Left forelimb (tissue), 1 donor: Measurements from ENCODE around the gene STARD7.
A peak's percentile ranks its signal among the peaks of the same experiment; 100 is the strongest.
"Not testable (repeated sequence)": the region's sequence is repeated elsewhere in the genome, so short reads cannot be mapped to it uniquely, and the experiment has no call there.

Experiments
- DNase-seq: peaks from one replicate; pipeline ENCODE4 v3.0.0-alpha.2; 2018; ENCODE audit warnings: low spot score

STARD7 gene

DNA sequence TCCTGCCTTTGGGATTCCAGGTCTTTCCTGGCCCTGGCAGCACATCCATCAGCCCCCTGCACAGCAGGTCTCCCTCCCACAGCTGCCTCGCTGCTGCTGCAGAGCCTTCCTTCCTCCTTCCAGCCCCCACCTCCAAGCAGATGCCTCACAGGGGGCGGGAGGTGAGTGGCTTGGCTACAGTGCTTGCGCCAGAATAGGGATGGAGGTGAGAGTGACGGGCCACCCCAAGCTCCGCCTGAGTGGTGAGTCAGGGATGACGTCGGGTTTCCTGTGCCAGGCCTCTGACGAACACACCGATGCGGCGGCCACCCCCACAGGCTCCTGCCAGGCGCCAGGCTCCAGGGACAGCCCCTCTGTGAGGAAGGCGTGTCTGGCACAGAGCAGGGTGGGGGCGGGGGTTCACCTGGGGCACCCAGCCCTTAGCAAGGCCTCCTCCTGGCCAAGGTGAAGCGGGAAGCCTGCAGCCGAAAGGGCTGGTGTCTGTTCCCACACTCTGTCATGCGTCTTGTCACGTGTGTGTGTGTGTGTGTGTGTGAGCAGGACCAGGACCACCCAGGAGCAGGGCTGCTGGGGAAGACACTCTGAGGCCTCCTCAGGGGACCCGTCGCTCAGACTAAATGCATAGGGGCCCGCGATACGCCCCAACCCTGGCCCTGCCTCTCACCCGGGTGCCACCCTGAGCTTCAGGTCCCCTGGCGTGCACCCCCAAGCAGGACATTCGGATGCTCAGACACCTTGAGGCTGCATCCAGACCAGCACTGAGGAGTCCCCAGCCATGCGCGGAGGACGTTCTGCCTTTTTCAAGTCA is 60.0 kb downstream of the STARD7 start:
- peak; percentile 76 for DNase-seq

- DNase-seq = peak; percentile 64
These were observed 60.9 kb downstream of the STARD7 start for GRCh38 chr2:96147593-96148201.

DNA sequence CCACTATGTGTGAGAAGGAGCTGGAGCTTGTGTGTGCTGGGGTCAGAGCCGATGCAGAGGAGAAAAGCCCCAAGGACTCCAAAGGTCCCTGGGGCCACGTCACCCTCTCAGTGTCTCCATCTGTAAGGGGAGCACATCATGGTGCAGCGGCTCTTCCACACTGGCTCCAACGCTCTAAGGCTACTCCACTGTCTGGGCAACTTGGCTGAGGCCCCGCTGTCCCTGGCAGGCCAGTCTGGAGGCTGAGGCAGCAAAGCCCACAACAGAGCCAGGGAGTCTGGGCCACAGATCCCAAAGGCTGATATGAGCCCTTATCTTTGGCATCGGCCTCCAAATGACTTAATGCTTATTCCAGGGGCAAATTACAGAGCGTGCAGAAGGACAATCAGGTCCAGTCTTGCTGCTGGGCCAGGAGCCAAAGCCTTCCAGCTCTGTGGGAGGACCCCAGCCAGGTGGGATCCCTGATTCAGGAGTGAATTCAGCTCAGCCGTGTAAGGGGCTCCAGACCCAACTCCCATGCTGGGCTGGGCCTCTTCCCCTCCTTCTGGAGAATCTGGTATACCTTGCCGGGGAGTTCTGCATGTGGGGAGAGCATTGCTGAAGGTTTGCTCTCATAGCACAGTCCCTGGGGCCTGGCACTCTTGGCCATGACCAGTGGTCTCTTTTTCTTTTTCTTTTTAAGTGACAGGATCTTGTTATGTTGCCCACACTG is 61.6 kb downstream of the STARD7 start:
- peak; percentile 66 for DNase-seq

DNA sequence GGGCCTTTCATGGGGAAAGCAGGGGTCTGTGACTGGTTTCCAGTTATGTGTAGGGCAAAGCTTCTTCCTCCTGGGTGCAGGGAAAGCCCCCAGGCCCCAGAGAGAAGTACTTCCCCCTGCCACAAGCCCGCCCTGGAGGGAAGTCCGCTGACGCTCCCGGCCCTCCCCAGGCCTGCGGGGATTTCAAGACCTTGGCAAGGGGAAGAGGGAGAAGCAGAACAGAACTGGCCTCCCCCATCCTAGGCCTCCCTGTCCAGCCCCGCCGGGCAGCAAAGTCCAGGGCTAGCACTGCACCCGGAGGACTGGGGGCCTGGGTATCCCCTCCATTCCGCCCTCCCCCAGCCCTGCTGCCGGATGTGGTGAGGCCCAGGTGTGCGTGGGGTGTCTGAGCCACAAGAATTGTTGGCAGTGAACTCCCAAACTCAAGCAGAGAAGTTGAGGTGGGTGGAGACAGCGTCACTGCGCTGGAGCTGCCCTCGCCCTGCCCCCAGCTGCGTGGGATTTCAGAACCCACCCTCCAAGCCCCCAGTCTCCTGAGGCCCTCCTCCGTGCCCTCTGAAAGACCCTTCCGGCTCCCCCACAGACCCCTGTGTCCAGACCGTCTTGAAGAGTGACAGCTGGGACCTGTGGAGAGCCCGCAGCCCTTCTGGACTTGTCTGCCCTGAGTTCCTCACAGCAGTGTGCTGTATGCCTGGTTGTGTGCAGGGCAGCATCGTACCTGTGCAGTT is 62.3 kb downstream of the STARD7 start:
- DNase-seq = peak; percentile 66

GRCh38 chr2:96145848-96146152 is 62.8 kb downstream of the STARD7 start:
- DNase-seq = no peak

DNA sequence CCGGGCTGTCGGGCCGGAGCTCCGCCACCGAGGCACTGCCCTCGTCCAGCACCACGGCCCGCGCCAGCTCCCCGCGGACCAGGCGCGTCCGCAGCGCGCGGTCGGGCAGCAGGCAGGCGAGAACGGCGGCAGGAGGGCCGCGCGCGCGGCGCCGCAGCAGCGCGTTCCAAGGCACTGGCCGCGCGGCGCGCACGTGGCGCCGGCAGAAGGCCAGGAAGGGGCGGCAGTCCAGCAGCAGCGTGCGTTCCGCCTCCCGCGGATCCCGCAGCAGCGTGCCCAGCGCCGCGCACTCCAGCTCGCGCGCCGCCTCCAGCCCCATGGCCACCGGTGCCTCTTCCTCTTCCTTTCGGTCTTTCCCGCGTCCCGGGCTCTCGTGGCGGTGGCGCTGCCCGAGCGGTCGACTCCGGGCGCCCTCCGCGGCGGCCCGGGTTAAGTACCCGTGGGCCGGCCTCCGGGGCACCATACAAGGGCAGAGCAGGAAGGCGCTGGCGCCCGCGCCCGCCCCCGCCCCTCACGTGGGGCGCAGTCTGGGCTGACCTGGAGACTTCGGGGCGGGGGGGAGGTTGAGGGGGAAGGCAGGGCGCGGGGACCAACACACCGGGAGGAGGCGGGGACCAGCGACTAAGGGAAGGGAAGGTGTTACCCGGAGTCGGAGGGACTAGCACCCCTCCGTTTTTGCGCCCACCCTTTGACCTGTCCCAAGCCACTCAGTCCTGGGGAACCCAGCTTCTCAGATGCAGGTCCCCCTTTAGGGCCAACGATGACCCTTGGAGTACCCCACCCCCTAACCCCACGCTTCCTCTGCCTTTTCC is 63.4 kb downstream of the STARD7 start, which contains the start of gene DUSP2:
DUSP2 (minus strand) TSS at position 405 of the 812 bp plus-strand sequence; CDS start at position 319, 86 bp downstream.
- DNase-seq = peak; percentile 83

DNA sequence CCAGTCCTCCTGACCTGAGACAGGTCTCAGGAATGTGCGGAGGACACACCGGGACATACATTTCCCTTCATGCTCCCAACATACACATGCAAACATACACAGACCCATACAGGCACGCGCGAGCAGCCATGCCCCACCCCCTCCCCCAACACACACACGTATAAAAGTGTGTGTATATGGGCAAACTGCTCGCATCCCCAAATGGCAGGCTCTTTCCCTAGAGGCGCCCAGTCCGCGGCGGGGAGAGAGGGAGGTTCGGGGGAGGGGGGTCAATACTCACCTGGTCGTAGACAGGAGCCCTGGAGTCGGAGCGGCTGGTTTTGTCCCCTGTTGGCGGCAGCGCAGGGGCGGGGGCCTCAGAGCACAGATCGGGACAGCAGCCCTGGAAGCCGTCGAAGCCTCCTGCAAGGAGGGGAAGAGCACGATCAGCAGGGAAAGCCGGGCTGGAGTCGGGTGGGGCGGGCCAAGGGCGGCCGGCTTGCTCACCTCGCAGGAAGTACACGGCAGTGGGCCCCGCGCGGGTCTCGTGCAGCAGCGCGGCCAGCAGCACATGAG is 64.1 kb downstream of the STARD7 start:
- DNase-seq = peak; percentile 72

DNA sequence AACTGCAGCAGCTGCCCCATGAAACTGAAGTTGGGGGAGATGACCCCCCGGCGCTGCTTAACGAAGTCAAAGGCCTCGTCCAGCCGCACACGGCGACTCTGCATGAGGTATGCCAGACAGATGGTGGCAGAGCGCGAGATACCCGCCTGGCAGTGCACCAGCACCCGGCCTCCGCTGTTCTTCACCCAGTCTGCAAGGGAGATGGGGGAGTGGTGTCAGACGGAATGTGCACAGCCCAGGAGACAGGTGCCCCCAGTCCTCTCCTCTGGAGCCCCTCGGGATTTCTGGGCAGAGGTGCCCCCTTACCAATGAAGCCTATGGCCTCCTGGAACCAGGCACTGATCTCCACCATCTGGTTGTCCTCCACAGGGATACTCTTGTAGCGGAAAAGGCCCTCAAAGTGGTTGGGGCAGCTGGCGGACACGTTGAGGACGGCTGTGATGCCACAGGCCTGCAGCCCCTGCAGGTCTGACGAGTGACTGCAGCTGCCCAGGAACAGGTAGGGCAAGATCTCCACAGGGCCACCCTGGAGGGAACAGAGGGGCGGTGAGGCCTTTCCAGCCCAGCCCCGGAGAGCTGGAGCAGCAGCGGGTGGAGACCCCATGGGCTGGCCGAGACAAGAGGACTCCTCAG is 64.7 kb downstream of the STARD7 start:
- DNase-seq = peak; percentile 41

- DNase-seq = no peak
These were observed 65.3 kb downstream of the STARD7 start for GRCh38 chr2:96143231-96143847.

GRCh38 chr2:96142217-96143113 is 66.2 kb downstream of the STARD7 start:
- no peak for DNase-seq

- not testable (repeated sequence) for DNase-seq
These were observed 67.0 kb downstream of the STARD7 start for GRCh38 chr2:96141624-96141967.

GRCh38 chr2:96140941-96141623 is 67.5 kb downstream of the STARD7 start:
- DNase-seq = no peak

GRCh38 chr2:96139181-96139758 is 69.4 kb downstream of the STARD7 start:
- no peak for DNase-seq

- no peak for DNase-seq
These were observed 70.2 kb downstream of the STARD7 start, which contains the start of gene ASTL for GRCh38 chr2:96138179-96139145. Gene ASTL (minus strand): TSS chr2:96138502. CDS start chr2:96138436, 66 bp downstream.

DNA sequence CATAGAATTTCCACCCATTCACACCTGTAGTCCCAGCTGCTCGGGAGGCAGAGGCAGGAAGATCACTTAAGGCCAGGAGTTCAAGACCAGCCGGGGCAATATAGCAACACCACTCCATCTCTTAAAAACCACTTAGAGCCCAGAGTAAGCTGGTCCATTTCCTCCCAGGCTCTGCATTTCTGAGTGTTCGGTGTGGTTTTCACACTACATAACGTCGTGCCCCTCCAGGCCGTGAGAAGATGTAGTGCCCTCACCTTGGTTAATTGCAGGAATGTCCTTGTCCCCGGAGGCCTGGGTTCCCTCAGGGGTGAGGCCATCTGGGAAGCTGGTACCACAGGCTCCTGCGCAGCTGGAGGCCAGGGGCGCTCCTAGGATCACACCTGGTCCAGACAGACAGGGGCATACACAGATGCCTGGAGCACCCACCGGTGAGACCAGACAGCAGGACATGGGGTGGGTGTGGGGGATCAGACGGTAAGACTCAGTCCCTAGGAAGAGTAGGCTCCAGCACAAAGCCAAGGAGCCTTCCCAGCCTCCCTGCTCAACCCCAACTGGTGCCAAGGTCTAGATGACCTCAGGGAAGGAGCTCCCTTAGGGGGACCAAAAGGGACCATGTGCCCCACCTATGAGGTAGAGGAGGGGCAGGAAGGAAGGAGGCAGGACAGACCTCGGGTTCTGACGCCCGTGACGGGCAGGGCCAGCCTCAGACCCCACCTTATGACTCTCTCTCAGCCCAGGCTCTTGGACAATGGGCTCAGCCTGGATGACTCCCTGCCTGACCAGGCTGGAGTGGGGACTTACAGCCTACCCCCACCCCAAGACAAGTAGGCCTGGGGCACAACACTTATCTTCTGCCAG is 71.1 kb downstream of the STARD7 start:
- no peak for DNase-seq

GRCh38 chr2:96136129-96136720 is 72.4 kb downstream of the STARD7 start:
- DNase-seq = no peak
